OCI-LY1 (cell line): ENCODE data around the gene ALPK3.

Source experiments
- H2AFZ ChIP-seq: fragments of 200-600 bp; sonication (generic), shearing (Covaris generic); 2 replicates; pipeline ENCODE4 v1.6.0; 2014; ENCODE audit warnings: antibody characterized with exemption, mild to moderate bottlenecking, low read length
- H3F3A ChIP-seq: fragments of 200-600 bp; sonication (generic), shearing (Covaris generic); 2 replicates; pipeline ENCODE4 v1.6.0; 2014; ENCODE audit warnings: mild to moderate bottlenecking, antibody characterized with exemption, low read length, moderate library complexity; ENCODE audit not compliant: insufficient read depth
- H3K27ac ChIP-seq: fragments of 200-600 bp; sonication (generic); 2 replicates; pipeline ENCODE4 v1.5.1; 2014; ENCODE audit warnings: low read length, mixed run types, mild to moderate bottlenecking, low read depth; ENCODE audit not compliant: poor library complexity, severe bottlenecking
- H3K27me3 ChIP-seq: fragments of 200-600 bp; sonication (generic); 2 replicates; pipeline ENCODE4 v1.6.0; 2014; ENCODE audit warnings: antibody characterized with exemption, mild to moderate bottlenecking, low read length, moderate library complexity; ENCODE audit not compliant: insufficient read depth
- H3K36me3 ChIP-seq: fragments of 200-600 bp; sonication (generic); 2 replicates; pipeline ENCODE4 v1.6.1; 2014; ENCODE audit warnings: mild to moderate bottlenecking, antibody characterized with exemption, low read length, moderate library complexity, mixed read lengths; ENCODE audit not compliant: insufficient read depth
- H3K4me1 ChIP-seq: fragments of 200-600 bp; sonication (generic); 2 replicates; pipeline ENCODE4 v1.5.1; 2014; ENCODE audit warnings: mild to moderate bottlenecking, low read length, moderate library complexity; ENCODE audit not compliant: insufficient read depth, severe bottlenecking
- H3K4me2 ChIP-seq: fragments of 200-600 bp; sonication (generic), shearing (Covaris generic); 2 replicates; pipeline ENCODE4 v1.6.1; 2014; ENCODE audit warnings: low read length
- H3K4me3 ChIP-seq: fragments of 200-600 bp; sonication (generic); 2 replicates; pipeline ENCODE4 v1.5.1; 2014; ENCODE audit warnings: low read length, low read depth, mild to moderate bottlenecking, mixed read lengths; ENCODE audit not compliant: poor library complexity, severe bottlenecking
- H3K79me2 ChIP-seq: fragments of 200-600 bp; shearing (Covaris generic); 2 replicates; pipeline ENCODE4 v1.6.1; 2016; ENCODE audit warnings: mixed run types, low read length, mixed read lengths; ENCODE audit not compliant: insufficient read depth
- H3K9ac ChIP-seq: fragments of 200-600 bp; sonication (generic), shearing (Covaris generic); 2 replicates; pipeline ENCODE4 v1.6.1; 2014; ENCODE audit warnings: mild to moderate bottlenecking, low read length, mixed read lengths
- H3K9me2 ChIP-seq: fragments of 200-600 bp; sonication (generic), shearing (Covaris generic); 2 replicates; pipeline ENCODE4 v1.6.1; 2014; ENCODE audit warnings: low read depth, mild to moderate bottlenecking, low read length, mixed read lengths
- H3K9me3 ChIP-seq: fragments of 200-600 bp; shearing (Covaris generic); 2 replicates; pipeline ENCODE4 v1.6.1; 2014; ENCODE audit warnings: low read length, mixed read lengths
- H4K20me1 ChIP-seq: fragments of 200-600 bp; sonication (generic), shearing (Covaris generic); 2 replicates; pipeline ENCODE4 v1.6.0; 2016; ENCODE audit warnings: mild to moderate bottlenecking, low read length; ENCODE audit not compliant: insufficient read depth
- EZH2 ChIP-seq: fragments of 200-600 bp; sonication (generic), shearing (Covaris generic); IDR thresholded peaks from 2 replicates; pipeline ENCODE4 v1.8.0; 2017; ENCODE audit warnings: borderline replicate concordance, mixed run types, mild to moderate bottlenecking, antibody characterized with exemption, low read length, moderate library complexity, mixed read lengths
- TF ChIP-seq, protein P1 (sequence below): fragments of 200-600 bp; sonication (generic), shearing (Covaris generic); IDR thresholded peaks from 2 replicates; pipeline ENCODE4 v1.5.1; 2017; ENCODE audit warnings: mild to moderate bottlenecking, antibody characterized with exemption, low read length, moderate library complexity, mixed read lengths

Gene ALPK3

GRCh38 chr15:84911879-84912660 lies 94.9 kb downstream of the ALPK3 start:
- Histone ChIP-seq H3K9me2 (no peaks in the 10 kb centered on the region), H3K27me3 (no peaks in the 10 kb centered on the region), H4K20me1 (no peaks in the 10 kb centered on the region), H3K4me1 (peaks cover 7% of the 10 kb centered on the region), H3K4me2 (no peak overlapping the region), H3K4me3 (no peak overlapping the region), H3K36me3 (no peaks in the 10 kb centered on the region), H3K9me3 (no peaks in the 10 kb centered on the region), H3K9ac (no peak overlapping the region), H3F3A (no peaks in the 10 kb centered on the region), H3K79me2 (no peaks in the 10 kb centered on the region), H3K27ac (no peak overlapping the region), H2AFZ (no peak overlapping the region)
- no peak for TF ChIP-seq EZH2
- TF ChIP-seq, protein P1, sequence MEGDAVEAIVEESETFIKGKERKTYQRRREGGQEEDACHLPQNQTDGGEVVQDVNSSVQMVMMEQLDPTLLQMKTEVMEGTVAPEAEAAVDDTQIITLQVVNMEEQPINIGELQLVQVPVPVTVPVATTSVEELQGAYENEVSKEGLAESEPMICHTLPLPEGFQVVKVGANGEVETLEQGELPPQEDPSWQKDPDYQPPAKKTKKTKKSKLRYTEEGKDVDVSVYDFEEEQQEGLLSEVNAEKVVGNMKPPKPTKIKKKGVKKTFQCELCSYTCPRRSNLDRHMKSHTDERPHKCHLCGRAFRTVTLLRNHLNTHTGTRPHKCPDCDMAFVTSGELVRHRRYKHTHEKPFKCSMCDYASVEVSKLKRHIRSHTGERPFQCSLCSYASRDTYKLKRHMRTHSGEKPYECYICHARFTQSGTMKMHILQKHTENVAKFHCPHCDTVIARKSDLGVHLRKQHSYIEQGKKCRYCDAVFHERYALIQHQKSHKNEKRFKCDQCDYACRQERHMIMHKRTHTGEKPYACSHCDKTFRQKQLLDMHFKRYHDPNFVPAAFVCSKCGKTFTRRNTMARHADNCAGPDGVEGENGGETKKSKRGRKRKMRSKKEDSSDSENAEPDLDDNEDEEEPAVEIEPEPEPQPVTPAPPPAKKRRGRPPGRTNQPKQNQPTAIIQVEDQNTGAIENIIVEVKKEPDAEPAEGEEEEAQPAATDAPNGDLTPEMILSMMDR = no peak

DNA sequence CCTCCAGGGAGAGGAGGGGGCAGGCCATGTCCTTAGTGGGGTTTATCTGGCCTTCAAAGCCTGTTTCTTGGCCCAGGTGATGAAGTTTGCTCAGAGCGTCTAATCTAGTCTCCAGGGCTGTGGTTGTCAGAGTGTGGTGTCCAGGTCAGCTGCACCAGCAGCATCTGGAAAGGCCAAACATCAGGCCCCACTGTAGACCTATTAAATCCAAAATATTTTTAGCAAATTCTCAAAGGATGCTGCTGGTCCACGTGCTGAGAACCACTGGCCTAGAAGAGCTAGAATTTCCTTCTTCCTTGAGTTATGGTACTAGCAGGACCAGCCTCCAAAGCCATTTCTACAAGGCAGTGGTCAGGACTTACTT lies 96.2 kb downstream of the ALPK3 start:
- H3K27me3 ChIP-seq = no peaks in the 10 kb centered on the region
- H2AFZ ChIP-seq = no peak overlapping the region
- H3K4me3 ChIP-seq = no peak overlapping the region
- no peak overlapping the region for H3K27ac ChIP-seq
- H3K79me2 ChIP-seq = no peaks in the 10 kb centered on the region
- H3K4me2 ChIP-seq = no peak overlapping the region
- peaks cover 7% of the 10 kb centered on the region for H3K4me1 ChIP-seq
- H3K36me3 ChIP-seq = no peaks in the 10 kb centered on the region
- H4K20me1 ChIP-seq = no peaks in the 10 kb centered on the region
- no peak for TF ChIP-seq EZH2
- TF ChIP-seq, protein P1 = no peak
- H3K9me3 ChIP-seq = no peaks in the 10 kb centered on the region
- no peaks in the 10 kb centered on the region for H3K9me2 ChIP-seq
- no peaks in the 10 kb centered on the region for H3F3A ChIP-seq
- no peak overlapping the region for H3K9ac ChIP-seq

- Histone ChIP-seq H3K9ac (no peak overlapping the region), H3K4me1 (peaks cover 7% of the 10 kb centered on the region), H3K27me3 (no peaks in the 10 kb centered on the region), H3K4me2 (no peak overlapping the region), H3F3A (no peaks in the 10 kb centered on the region), H3K4me3 (no peak overlapping the region), H4K20me1 (no peaks in the 10 kb centered on the region), H3K27ac (no peak overlapping the region), H2AFZ (no peak overlapping the region), H3K79me2 (no peaks in the 10 kb centered on the region), H3K9me2 (no peaks in the 10 kb centered on the region), H3K36me3 (no peaks in the 10 kb centered on the region), H3K9me3 (no peaks in the 10 kb centered on the region)
- no peak for TF ChIP-seq EZH2
- TF ChIP-seq, protein P1 = no peak
These were observed 97.2 kb downstream of the ALPK3 start for GRCh38 chr15:84914351-84914750.
